ENCODE data around the gene MAMLD1. TPM values are rescaled to one million over a fixed set of nuclear protein-coding genes. Genes with fewer than 3 reads are reported as not detected.

The MAMLD1 gene
- total and polyA plus RNA-seq, 4 donors, result 1.9 to 6.7 (median 2.8) TPM

GRCh38 chrX:150465326-150465725 lies 102.2 kb downstream of the MAMLD1 start:
- TF ChIP-seq CTCF (IDR thresholded peaks at IDR 0.05; ENCODE audit: control extremely low read depth, extremely low read depth), result no peak
- Histone ChIP-seq H3K9ac (ENCODE audit: insufficient read depth in 1 of 2, low read length in 2 of 2) (no peak overlapping the region), H3K9me3 (ENCODE audit: control insufficient read depth in 4 of 4, insufficient read depth in 3 of 4, low read length in 3 of 4) (peaks cover 0 to 1% (median 0%) of the 10 kb centered on the region in 4 donors), H3K27me3 (ENCODE audit: control insufficient read depth in 3 of 3, insufficient read depth in 3 of 3, low read length in 2 of 3) (no peaks in the 10 kb centered on the region), H3K4me1 (ENCODE audit: control insufficient read depth in 5 of 5, insufficient read depth in 5 of 5, low read length in 5 of 5) (no peaks in the 10 kb centered on the region), H3K36me3 (ENCODE audit: control insufficient read depth in 4 of 4, insufficient read depth in 4 of 4, low read length in 4 of 4) (no peaks in the 10 kb centered on the region), H3K27ac (ENCODE audit: low read depth in 1 of 2, low read length in 1 of 2) (no peak overlapping the region), H3K4me3 (no peak overlapping the region)
- WGBS, 2 donors, result 61 to 82% methylated on average over 5 of the region's 5 CpGs
- ATAC-seq (ENCODE audit: insufficient read depth, low FRiP score) (no peak), DNase-seq (no peak)

DNA sequence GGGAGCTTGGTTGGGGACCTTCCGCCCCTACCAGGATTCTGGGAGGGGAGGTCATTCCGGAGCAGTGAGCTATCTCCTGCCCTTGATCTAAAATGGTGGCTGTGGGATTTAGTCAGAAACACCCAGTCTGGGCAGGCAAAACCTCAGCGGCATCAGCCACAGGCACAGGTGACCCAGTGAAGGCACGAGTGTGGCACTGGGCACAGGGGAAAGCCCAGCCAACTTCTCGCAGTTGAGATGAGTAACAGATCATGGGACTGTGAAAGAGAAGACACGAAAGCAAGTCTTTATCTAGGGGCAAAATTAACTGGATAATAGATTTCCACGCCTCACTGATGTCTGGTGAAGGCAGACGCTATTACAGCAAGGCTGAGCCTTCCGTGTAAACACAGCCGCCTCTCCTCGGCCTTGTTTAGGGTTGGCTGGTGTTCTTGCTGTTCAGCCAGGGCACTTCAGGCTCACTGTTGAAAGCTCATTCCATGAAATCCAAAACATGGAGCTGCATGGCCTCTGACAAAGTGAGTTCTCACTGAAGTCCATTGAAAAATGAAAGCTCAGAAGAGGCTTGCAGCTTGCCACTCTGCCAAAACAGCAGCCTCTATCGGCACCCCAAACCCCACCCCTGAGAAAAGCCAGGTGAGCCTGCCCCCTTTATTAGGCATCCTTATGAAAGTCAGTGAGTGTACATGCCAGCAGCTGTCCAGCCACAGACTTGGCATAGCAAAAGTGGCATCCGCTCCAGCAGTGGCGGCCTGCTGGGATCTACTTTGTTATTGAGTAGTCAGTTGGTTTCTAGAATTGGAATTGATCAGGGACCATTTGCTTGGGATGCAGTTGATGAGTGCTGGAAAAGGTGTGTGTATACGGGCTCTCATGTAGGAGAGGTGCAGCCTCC lies 103.0 kb downstream of the MAMLD1 start:
- no peak for TF ChIP-seq CTCF (IDR thresholded peaks at IDR 0.05; ENCODE audit: control extremely low read depth, extremely low read depth)
- Histone ChIP-seq H3K27me3 (ENCODE audit: control insufficient read depth in 3 of 3, insufficient read depth in 3 of 3, low read length in 2 of 3) (no peaks in the 10 kb centered on the region), H3K4me3 (no peak overlapping the region), H3K36me3 (ENCODE audit: control insufficient read depth in 4 of 4, insufficient read depth in 4 of 4, low read length in 4 of 4) (no peaks in the 10 kb centered on the region), H3K4me1 (ENCODE audit: control insufficient read depth in 5 of 5, insufficient read depth in 5 of 5, low read length in 5 of 5) (no peaks in the 10 kb centered on the region), H3K9ac (ENCODE audit: insufficient read depth in 1 of 2, low read length in 2 of 2) (no peak overlapping the region), H3K9me3 (ENCODE audit: control insufficient read depth in 4 of 4, insufficient read depth in 3 of 4, low read length in 3 of 4) (peaks cover 0 to 2% (median 0%) of the 10 kb centered on the region in 4 donors), H3K27ac (ENCODE audit: low read depth in 1 of 2, low read length in 1 of 2) (no peak overlapping the region)
- 82 to 95% methylated on average over 15 of the region's 15 CpGs for WGBS, 2 donors
- DNase-seq, result no peak
- no peak for ATAC-seq (ENCODE audit: insufficient read depth, low FRiP score)

DNA sequence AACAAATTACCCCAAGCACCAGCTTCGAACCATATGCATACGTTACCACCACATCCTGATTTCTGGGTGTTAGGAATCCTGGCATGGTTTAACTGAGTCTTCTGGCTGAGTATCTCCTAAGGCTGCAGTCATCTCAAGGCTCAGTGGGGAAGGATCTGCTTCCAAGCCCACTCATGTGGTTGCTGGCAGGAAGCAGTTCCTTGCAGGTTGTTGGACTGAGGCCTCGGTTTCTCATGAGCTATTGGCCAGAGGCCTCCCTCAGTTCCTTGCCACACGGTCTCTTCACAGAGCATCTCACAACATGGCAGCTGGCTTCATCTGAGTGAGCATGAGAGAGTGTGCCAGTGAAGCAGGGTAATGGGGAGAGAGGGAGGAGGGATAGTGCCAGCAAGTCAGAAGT lies 109.2 kb downstream of the MAMLD1 start:
- no peak for TF ChIP-seq CTCF (IDR thresholded peaks at IDR 0.05; ENCODE audit: control extremely low read depth, extremely low read depth)
- H3K36me3 ChIP-seq (ENCODE audit: control insufficient read depth in 4 of 4, insufficient read depth in 4 of 4, low read length in 4 of 4), result no peaks in the 10 kb centered on the region
- H3K4me1 ChIP-seq (ENCODE audit: control insufficient read depth in 5 of 5, insufficient read depth in 5 of 5, low read length in 5 of 5), result peaks cover 0 to 17% (median under 1%) of the 10 kb centered on the region in 5 donors
- H3K4me3 ChIP-seq, result no peak overlapping the region
- H3K9ac ChIP-seq (ENCODE audit: insufficient read depth in 1 of 2, low read length in 2 of 2), result no peak overlapping the region
- H3K27me3 ChIP-seq (ENCODE audit: control insufficient read depth in 3 of 3, insufficient read depth in 3 of 3, low read length in 2 of 3), result peaks cover 0 to 4% (median 2%) of the 10 kb centered on the region in 3 donors
- WGBS, 2 donors, result 81 to 97% methylated on average over 4 of the region's 4 CpGs
- no peak for DNase-seq
- no peak for ATAC-seq (ENCODE audit: insufficient read depth, low FRiP score)
- H3K27ac ChIP-seq (ENCODE audit: low read depth in 1 of 2, low read length in 1 of 2), result no peak overlapping the region
- peaks cover 0 to 2% (median 0%) of the 10 kb centered on the region in 4 donors for H3K9me3 ChIP-seq (ENCODE audit: control insufficient read depth in 4 of 4, insufficient read depth in 3 of 4, low read length in 3 of 4)

Measured in lung (tissue), 12 donors.